Retinal pigment epithelial cell (primary cell): Measurements from ENCODE around the gene CALD1.

Experiments used
- DNase-seq: peaks from one replicate; pipeline ENCODE4 v3.0.0-alpha.2; 2010; ENCODE audit warnings: low read depth
- H3K4me3 ChIP-seq: 2 replicates; pipeline ENCODE4 v1.5.1; 2011; ENCODE audit warnings: mild to moderate bottlenecking, low read length, control low read depth, moderate library complexity
- CTCF ChIP-seq: conservative IDR thresholded peaks from 2 replicates; pipeline ENCODE4 v1.5.1; 2011; ENCODE audit warnings: low read depth, low read length, control low read depth, inconsistent platforms

CALD1 gene

GRCh38 chr7:134799377-134799776, 19.9 kb downstream of the CALD1 start:
- no peak overlapping the region for H3K4me3 ChIP-seq
- no peak for TF ChIP-seq CTCF
- no peak for DNase-seq

DNA sequence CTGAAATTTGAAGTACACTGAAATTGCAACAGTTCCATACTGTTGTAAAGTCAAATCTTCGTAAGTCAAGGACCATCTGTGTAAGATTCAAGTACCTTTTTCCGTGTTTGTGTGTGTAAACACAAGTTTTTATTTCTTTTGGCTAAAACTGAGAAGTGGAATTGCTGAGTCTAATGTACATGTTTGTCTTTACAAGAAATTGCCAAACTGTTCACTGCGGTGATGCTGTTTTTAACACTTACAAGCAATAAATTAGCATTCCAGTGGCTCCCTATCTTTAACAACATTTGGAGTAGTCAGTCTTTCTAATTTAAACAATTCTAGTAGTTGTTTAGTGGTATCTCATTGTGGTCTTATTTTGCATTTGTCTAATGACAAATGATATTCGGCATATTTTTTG, 23.3 kb downstream of the CALD1 start:
- DNase-seq: no peak
- TF ChIP-seq CTCF: no peak

DNA sequence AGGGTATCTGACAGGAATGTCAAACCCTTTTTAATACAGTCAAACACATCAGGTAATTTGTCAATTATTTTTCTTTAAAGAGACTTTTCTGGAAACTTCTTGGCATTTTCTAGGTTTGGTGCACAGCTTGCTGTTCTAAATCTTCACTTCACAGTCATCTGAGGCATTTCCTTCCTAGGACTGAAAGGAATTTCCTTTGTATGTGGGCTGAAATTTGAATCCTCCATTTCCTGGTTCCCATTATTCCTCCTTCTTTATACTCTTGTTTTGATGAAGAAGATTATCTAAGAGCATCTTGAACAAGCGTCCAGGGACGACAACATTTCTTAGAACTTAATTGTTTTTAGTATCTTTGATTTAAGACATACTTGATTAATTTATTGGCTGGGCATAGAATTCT, 24.9 kb downstream of the CALD1 start:
- H3K4me3 ChIP-seq: no peak overlapping the region
- no peak for DNase-seq

More for the DNA sequence above, 23.3 kb downstream of the CALD1 start:
- no peak overlapping the region for H3K4me3 ChIP-seq

GRCh38 chr7:134804854-134805253, 25.4 kb downstream of the CALD1 start:
- DNase-seq: no peak
- TF ChIP-seq CTCF: no peak

More for the DNA sequence above, 24.9 kb downstream of the CALD1 start:
- no peak for TF ChIP-seq CTCF

DNA sequence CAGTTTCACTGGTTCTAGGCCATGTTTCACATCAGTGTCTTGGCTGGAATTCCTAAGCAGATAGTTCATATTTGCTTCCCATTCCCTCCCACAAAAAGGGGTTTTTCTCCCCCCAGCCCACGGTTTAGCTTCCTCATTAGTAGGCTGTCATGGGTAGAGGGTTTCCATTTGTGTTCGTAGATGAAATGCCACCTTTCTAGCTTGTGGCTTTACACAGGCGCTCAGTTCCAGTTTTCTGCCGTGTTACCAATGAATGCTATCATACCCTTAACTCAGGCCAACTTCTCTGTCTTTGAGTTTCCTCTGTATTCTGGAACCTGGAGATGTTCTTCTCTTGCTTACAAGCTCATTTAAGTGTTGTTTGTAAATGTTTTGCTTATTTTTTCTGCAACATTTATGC, 26.8 kb downstream of the CALD1 start:
- no peak for TF ChIP-seq CTCF
- DNase-seq: no peak

More at GRCh38 chr7:134804854-134805253, 25.4 kb downstream of the CALD1 start:
- H3K4me3 ChIP-seq: no peak overlapping the region

DNA sequence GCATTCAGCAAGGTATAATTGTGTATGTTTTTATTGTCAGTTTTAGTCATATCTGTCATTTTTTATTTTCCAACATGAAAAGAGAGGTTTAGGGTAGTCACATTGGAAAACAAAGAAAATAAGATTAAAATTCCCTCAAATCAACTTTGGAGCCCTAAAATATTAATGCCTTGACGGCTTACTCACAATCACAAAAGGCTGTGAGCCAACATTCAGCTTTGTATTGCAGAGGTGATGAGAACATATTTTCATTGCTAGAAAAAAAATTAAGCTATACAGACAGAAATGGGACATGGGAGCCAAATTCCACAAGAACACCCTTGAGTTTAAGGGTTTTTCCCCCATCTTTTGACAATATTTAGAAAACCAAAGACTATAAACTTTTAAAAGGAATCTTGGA, 30.2 kb downstream of the CALD1 start:
- no peak for DNase-seq
- no peak for TF ChIP-seq CTCF
- H3K4me3 ChIP-seq: no peak overlapping the region

More for the DNA sequence above, 26.8 kb downstream of the CALD1 start:
- no peak overlapping the region for H3K4me3 ChIP-seq

- DNase-seq: no peak
- H3K4me3 ChIP-seq: no peak overlapping the region
- TF ChIP-seq CTCF: no peak
Measured at GRCh38 chr7:134811765-134812164, 32.3 kb downstream of the CALD1 start.
